NCI-H146 treated with DMSO at 0.1 percent for 48 hours (cell line): ENCODE data around the gene MYH15.

ENCODE experiments used
- DNase-seq: peaks from one replicate; lab custom pipeline; 2025; ENCODE audit not compliant: unreplicated experiment; lab: John Stamatoyannopoulos, UW

The MYH15 gene

DNA sequence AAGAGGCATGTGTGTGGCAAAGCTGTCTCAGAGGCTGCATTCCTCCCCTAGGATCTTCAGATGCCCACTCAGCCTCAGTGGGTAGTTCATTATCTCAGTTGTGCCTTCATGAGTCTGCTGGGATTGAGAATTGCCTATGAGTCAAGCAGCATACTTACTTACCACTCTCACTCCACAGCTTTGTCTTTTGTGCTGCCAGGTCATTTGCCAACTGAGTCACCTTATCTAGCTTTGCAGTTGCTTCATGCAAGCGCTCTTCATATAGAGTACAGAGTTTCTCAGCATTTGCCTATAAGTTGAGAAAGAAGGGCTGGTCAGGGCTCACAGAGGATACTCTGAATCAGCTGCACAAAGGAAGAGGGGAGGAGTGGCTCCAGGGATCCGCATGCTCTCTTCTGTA lies 89.5 kb downstream of the MYH15 start:
- DNase-seq, result no peak

GRCh38 chr3:108416111-108416869 lies 94.1 kb downstream of the MYH15 start:
- no peak for DNase-seq

DNA sequence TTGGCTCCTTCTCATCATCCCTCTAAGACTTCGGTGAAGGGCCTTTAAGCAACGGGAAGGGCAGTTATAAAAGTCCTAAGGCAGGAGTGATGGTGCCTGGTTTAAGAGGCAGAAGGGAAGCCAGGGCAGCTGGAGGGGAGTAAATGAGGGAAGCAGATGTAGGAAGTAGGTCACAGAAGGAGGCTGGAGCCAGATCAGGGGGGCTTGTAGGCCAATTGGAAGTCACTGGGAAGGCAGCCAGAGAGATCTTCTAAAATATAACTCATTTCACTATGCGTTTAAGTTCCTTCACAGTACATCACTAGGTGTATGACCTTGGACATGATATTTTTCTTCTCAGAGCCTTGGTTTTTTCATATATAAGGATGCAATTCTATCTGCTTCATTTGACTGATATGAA lies 94.7 kb downstream of the MYH15 start:
- no peak for DNase-seq

GRCh38 chr3:108414007-108414406 lies 96.4 kb downstream of the MYH15 start:
- DNase-seq, result no peak

DNA sequence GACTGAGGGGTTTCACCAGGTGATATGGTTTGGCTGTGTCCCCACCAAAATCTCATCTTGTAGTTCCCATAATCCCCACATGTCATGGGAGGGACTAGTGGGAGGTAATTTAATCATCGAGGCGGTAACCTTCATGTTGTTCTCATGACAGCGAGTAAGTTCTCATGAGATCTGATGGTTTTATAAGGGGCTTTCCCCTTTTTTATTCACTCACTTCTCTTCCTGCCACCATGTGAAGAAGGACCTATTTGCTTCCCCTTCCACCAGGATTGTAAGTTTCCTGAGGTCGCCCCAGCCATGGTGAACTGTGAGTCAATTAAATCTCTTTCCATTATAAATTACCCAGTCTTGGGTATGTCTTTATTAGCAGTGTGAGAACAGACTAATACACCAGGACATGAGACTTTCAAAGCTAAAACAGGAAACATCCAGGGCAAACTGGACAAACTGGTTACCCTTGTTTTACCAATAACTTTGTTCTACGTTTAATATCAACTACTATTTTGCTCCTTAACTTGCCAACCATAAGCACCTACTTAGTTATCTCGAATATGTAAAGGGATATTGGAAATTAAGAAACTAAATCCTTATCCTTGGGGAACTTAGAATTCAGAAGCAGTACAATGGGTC lies 98.2 kb downstream of the MYH15 start:
- DNase-seq, result no peak

- DNase-seq, result no peak
Measured at GRCh38 chr3:108410531-108410984, 99.8 kb downstream of the MYH15 start.

DNA sequence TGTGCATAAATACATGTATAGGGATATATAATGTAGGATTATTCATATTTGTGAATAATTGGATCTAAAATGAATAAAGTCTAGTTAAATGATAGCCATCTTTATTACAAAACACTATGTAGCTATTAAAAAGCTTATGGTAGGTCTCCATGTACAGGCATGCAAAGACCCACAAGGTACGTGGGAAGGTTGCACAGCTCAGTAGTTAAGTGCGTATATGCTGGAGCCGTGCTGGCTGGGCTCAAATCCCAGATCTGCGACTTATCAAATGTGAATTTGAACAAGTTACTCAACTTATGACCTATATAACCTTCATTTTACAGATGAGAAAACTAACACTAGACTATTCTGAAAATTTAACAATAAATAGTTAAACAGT lies 100.6 kb downstream of the MYH15 start:
- no peak for DNase-seq

- DNase-seq, result no peak
Measured at GRCh38 chr3:108408883-108409799, 101.3 kb downstream of the MYH15 start.

GRCh38 chr3:108407886-108408285 lies 102.5 kb downstream of the MYH15 start:
- no peak for DNase-seq

DNA sequence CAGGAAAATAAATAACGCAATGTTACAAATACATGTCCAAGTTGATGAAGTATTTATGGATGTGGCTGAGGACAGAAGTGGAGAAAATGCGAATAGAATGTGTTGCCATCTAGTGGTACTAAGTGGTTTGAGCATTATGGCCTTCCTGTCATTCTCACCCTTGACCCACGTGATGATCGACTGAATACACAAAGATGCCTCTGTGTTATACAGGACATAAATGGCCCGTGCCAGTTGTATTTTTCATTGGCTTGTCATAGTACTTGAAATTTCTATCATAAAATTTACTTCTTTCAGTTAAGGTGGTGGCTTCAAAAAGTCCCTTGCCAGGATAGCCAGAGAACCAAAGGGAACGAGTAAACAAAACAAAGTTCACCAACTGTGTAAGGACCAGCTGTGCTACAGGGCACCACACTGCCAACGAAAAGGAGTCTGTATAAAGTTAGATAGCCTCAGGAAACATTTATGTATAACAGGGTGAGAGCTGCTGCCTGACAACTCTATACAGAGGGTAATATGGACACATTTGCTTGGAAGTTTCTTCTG lies 103.7 kb downstream of the MYH15 start:
- no peak for DNase-seq

GRCh38 chr3:108406063-108406660 lies 104.2 kb downstream of the MYH15 start:
- DNase-seq, result no peak

- no peak for DNase-seq
Measured at GRCh38 chr3:108404368-108404767, 106.0 kb downstream of the MYH15 start.

GRCh38 chr3:108403686-108404345 lies 106.6 kb downstream of the MYH15 start:
- no peak for DNase-seq

DNA sequence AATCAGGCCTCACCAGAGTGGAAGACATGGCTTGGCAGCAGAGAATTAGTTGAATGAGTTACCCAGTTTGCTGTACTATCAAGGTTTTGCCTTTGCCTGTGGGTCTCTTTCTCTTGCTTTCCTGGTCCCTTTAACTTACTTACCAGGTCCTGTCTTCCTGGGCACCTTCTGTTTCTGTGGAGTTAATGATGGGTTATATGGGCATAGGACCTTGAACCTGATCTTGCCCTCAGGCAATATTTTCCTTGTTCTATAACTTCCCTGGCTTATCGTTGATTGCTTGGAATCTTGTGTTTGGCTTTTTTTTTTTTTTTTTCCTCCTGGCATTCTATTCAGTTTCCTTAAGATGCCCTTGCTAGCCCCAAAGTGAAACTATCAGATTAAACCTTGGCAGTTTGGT lies 107.2 kb downstream of the MYH15 start:
- no peak for DNase-seq

GRCh38 chr3:108401836-108402235 lies 108.6 kb downstream of the MYH15 start:
- no peak for DNase-seq

DNA sequence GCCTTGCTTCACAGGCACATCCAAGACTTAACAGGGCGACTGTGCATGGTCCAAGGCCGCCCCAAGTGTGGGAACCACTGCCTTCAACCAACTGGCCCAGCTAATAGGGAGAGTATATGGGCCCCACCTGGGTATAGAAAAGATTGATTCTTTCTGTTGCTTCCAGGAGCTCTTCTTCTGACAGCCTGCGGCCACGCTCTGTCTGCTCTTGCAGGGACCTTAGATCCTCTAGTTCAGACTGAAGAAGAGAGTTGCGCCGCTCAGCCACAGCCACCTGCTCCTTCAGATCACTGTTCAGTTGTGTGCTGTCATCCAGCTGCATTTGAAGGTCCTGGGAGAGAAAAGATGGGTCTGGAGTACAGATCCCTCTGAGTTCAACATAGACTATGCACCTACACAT lies 111.9 kb downstream of the MYH15 start:
- no peak for DNase-seq

GRCh38 chr3:108396336-108396735 lies 114.1 kb downstream of the MYH15 start:
- no peak for DNase-seq

DNA sequence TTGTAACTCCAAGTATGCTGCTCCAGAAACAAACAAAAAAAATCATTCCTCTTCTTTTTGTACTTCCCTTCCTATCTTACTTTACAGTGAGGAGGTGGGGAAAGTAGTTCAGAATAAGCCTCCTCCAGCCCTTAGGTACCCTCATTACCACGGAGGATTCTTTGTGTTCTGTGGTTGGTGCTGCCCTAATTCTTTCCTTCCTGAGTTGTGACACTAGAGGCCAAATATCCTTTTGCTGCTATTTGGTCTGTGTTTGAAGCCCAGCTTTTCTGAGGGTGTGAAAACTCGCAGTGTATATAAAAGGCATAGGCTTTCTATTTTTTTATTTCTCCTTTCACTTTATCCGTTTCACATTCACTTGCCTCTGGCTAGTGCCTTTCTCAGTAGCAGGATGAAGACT lies 115.8 kb downstream of the MYH15 start:
- no peak for DNase-seq

GRCh38 chr3:108394016-108394415 lies 116.4 kb downstream of the MYH15 start:
- no peak for DNase-seq

GRCh38 chr3:108393128-108393900 lies 117.1 kb downstream of the MYH15 start:
- DNase-seq, result no peak
